Neural cell (in vitro differentiated cells): ENCODE data around the gene ANO3. TPM values are rescaled to one million over a fixed set of nuclear protein-coding genes. Genes with fewer than 3 reads are reported as not detected.

Experiments used
- H2AFZ ChIP-seq: fragments of 200-600, 300-800 bp; sonication (generic), shearing (Covaris generic); 2 replicates; pipeline ENCODE4 v1.6.0; 2014; ENCODE audit warnings: low read depth, mild to moderate bottlenecking, antibody characterized with exemption, low read length, moderate library complexity
- H3F3A ChIP-seq: fragments of 200-600 bp; shearing (Covaris generic); 2 replicates; pipeline ENCODE4 v1.6.1; 2016; ENCODE audit warnings: mild to moderate bottlenecking, moderate library complexity, mixed read lengths, antibody characterized with exemption, low read length; ENCODE audit not compliant: insufficient read depth, poor library complexity, severe bottlenecking
- H3K27ac ChIP-seq: fragments of 200-600, 300-800 bp; sonication (generic), shearing (Covaris generic); 2 replicates; pipeline ENCODE4 v1.5.1; 2014; ENCODE audit warnings: mild to moderate bottlenecking, low read length, moderate library complexity
- H3K27me3 ChIP-seq: fragments of 300-800, 200-600 bp; sonication (generic), shearing (Covaris generic); 2 replicates; pipeline ENCODE4 v1.6.0; 2014; ENCODE audit warnings: mild to moderate bottlenecking, low read depth, low read length, moderate library complexity; ENCODE audit not compliant: insufficient read depth
- H3K36me3 ChIP-seq: fragments of 300-800, 200-600 bp; sonication (generic), shearing (Covaris generic); 2 replicates; pipeline ENCODE4 v1.5.1; 2014; ENCODE audit warnings: mild to moderate bottlenecking, antibody characterized with exemption, low read length, moderate library complexity; ENCODE audit not compliant: insufficient read depth
- H3K4me2 ChIP-seq: fragments of 300-800, 200-600 bp; sonication (generic), shearing (Covaris generic); 2 replicates; pipeline ENCODE4 v1.6.0; 2014; ENCODE audit warnings: mild to moderate bottlenecking, low read length
- H3K4me3 ChIP-seq: fragments of 300-800, 200-600 bp; sonication (generic), shearing (Covaris generic); 2 replicates; pipeline ENCODE4 v1.5.1; 2014; ENCODE audit warnings: mild to moderate bottlenecking, low read length, moderate library complexity
- H3K79me2 ChIP-seq: fragments of 200-600 bp; shearing (Covaris generic); replicated peaks from 2 replicates; pipeline ENCODE4 v1.6.0; 2014; ENCODE audit warnings: mild to moderate bottlenecking, low read length, moderate library complexity; ENCODE audit not compliant: insufficient read depth
- H3K9ac ChIP-seq: fragments of 300-800, 200-600 bp; sonication (generic), shearing (Covaris generic); 2 replicates; pipeline ENCODE4 v1.6.1; 2016; ENCODE audit warnings: mild to moderate bottlenecking, low read length, mixed read lengths
- H3K9me2 ChIP-seq: fragments of 200-600 bp; shearing (Covaris generic); 2 replicates; pipeline ENCODE4 v1.6.1; 2016; ENCODE audit warnings: mild to moderate bottlenecking, low read length, mixed read lengths; ENCODE audit not compliant: insufficient read depth
- H3K9me3 ChIP-seq: fragments of 200-600, 300-800 bp; sonication (generic), shearing (Covaris generic); 2 replicates; pipeline ENCODE4 v1.6.1; 2016; ENCODE audit warnings: mild to moderate bottlenecking, mixed run types, low read length, moderate library complexity, mixed read lengths
- H4K20me1 ChIP-seq: fragments of 200-600 bp; shearing (Covaris generic); 2 replicates; pipeline ENCODE4 v1.6.1; 2016; ENCODE audit warnings: mild to moderate bottlenecking, mixed run types; ENCODE audit not compliant: insufficient read depth
- CTCF ChIP-seq: fragments of 450-650 bp; IDR thresholded peaks from 2 replicates; pipeline ENCODE4 v1.5.1; 2014; ENCODE audit warnings: antibody characterized with exemption, mild to moderate bottlenecking, moderate library complexity; ENCODE audit not compliant: poor library complexity, severe bottlenecking
- EP300 ChIP-seq: fragments of 450-650 bp; conservative IDR thresholded peaks from 2 replicates; pipeline ENCODE4 v1.6.1; 2014; ENCODE audit warnings: antibody characterized with exemption, mild to moderate bottlenecking, moderate library complexity; ENCODE audit not compliant: poor library complexity, severe bottlenecking
- EZH2 ChIP-seq: fragments of 200-600, 300-800 bp; shearing (Covaris generic), sonication (generic); IDR thresholded peaks from 2 replicates; pipeline ENCODE4 v1.6.1; 2014; ENCODE audit warnings: antibody characterized with exemption, low read length, borderline replicate concordance, mild to moderate bottlenecking; ENCODE audit not compliant: insufficient read depth, poor library complexity, severe bottlenecking
- MXI1 ChIP-seq: fragments of 450-650 bp; conservative IDR thresholded peaks from 2 replicates; pipeline ENCODE4 v1.6.1; 2014; ENCODE audit warnings: antibody characterized with exemption, mild to moderate bottlenecking; ENCODE audit not compliant: poor library complexity, severe bottlenecking
- POLR2AphosphoS5 ChIP-seq: IDR thresholded peaks from 2 replicates; pipeline ENCODE4 v1.6.1; 2012
- RAD21 ChIP-seq: fragments of 450-650 bp; conservative IDR thresholded peaks from 2 replicates; pipeline ENCODE4 v1.6.1; 2014; ENCODE audit warnings: antibody characterized with exemption, mild to moderate bottlenecking, moderate library complexity
- REST ChIP-seq: IDR thresholded peaks from 2 replicates; pipeline ENCODE4 v1.6.1; 2012; ENCODE audit warnings: borderline replicate concordance
- SMC3 ChIP-seq: fragments of 450-650 bp; conservative IDR thresholded peaks from 2 replicates; pipeline ENCODE4 v1.6.1; 2014; ENCODE audit warnings: antibody characterized with exemption, mild to moderate bottlenecking, moderate library complexity; ENCODE audit not compliant: poor library complexity
- TAF1 ChIP-seq: IDR thresholded peaks from 2 replicates; pipeline ENCODE4 v1.6.1; 2012; ENCODE audit warnings: low read depth
- polyA plus RNA-seq: library from polyadenylated mRNA; depleted of rRNA; stranded (reverse); fragments of >200 nt; gene quantifications from 2 replicates; pipeline ENCODE4 v1.2.3, GENCODE V29; 2014

The ANO3 gene
- polyA plus RNA-seq, 1 donor from 2014 or later, result not detected

- no peak overlapping the region for H3K4me2 ChIP-seq
- no peak overlapping the region for H3K4me3 ChIP-seq
- H4K20me1 ChIP-seq, result no peaks in the 10 kb centered on the region
- no peaks in the 10 kb centered on the region for H3K79me2 ChIP-seq
- no peak overlapping the region for H3K27ac ChIP-seq
- H3K9me2 ChIP-seq, result no peaks in the 10 kb centered on the region
- no peaks in the 10 kb centered on the region for H3K9me3 ChIP-seq
- H3K27me3 ChIP-seq, result no peaks in the 10 kb centered on the region
- no peak for TF ChIP-seq REST
- TF ChIP-seq TAF1, result no peak
- no peak for TF ChIP-seq POLR2AphosphoS5
- TF ChIP-seq CTCF, result no peak
- no peak for TF ChIP-seq RAD21
- no peak for TF ChIP-seq EP300
- no peak for TF ChIP-seq EZH2
- no peak for TF ChIP-seq MXI1
- TF ChIP-seq SMC3, result no peak
- H3K36me3 ChIP-seq, result no peaks in the 10 kb centered on the region
- no peaks in the 10 kb centered on the region for H3F3A ChIP-seq
- H2AFZ ChIP-seq, result no peak overlapping the region
- H3K9ac ChIP-seq, result no peak overlapping the region
Measured at GRCh38 chr11:26490546-26490945, 158.6 kb downstream of the ANO3 start.

- TF ChIP-seq MXI1 (no peak), REST (no peak), EZH2 (no peak), CTCF (no peak), SMC3 (no peak), TAF1 (no peak), EP300 (no peak), POLR2AphosphoS5 (no peak), RAD21 (no peak)
- Histone ChIP-seq H3K27ac (no peak overlapping the region), H3K9me2 (no peaks in the 10 kb centered on the region), H3K9ac (no peak overlapping the region), H3K9me3 (no peaks in the 10 kb centered on the region), H2AFZ (no peak overlapping the region), H3K36me3 (no peaks in the 10 kb centered on the region), H3K4me3 (no peak overlapping the region), H3F3A (no peaks in the 10 kb centered on the region), H4K20me1 (no peaks in the 10 kb centered on the region), H3K27me3 (no peaks in the 10 kb centered on the region), H3K4me2 (no peak overlapping the region), H3K79me2 (no peaks in the 10 kb centered on the region)
Measured at GRCh38 chr11:26493616-26494015, 161.7 kb downstream of the ANO3 start.
